ENCODE results near the gene TMEM237.
"Not testable (repeated sequence)": the region's sequence is repeated elsewhere in the genome, so short reads cannot be mapped to it uniquely, and the experiment has no call there.

TMEM237 gene, protein sequence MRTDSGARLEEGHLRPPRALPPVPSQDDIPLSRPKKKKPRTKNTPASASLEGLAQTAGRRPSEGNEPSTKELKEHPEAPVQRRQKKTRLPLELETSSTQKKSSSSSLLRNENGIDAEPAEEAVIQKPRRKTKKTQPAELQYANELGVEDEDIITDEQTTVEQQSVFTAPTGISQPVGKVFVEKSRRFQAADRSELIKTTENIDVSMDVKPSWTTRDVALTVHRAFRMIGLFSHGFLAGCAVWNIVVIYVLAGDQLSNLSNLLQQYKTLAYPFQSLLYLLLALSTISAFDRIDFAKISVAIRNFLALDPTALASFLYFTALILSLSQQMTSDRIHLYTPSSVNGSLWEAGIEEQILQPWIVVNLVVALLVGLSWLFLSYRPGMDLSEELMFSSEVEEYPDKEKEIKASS

DNA sequence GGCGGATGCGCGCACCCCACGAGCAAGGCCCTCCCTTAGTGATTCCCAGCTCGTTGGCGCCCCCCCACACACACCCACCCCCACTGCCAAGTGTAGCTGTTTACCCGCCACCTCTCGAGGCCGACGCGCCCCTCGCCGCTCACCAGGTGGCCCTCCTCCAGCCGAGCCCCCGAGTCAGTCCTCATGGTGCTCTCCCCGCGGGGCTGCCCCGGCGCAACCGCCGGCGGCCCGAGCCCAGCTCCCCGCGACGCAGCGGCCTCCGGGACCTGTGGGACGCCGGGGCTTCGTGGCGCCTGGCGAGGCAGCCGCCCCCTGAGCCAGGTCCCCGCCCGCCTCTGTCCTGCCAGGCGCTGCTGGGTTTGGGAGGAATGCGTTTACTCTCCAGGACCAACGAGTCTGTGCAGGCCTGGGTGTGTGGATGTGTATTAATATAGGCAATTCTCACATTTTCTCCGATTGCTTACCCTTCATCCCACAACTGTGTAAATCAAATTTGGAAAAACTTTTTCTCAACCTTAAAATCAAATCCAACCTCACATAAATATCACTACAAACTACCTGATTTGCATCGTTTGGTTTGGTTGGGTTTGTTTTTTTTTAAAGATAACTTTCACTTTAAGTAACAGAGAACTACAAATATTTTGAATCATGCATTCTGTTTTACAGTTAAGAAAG, at the start of gene TMEM237:
Gene TMEM237 (minus strand): TSS at position 288 of the 675 bp plus-strand sequence. CDS start 103 bp downstream, at position 185.
- peak; percentile 73 for DNase-seq (ENCODE audit: low spot score)

DNA sequence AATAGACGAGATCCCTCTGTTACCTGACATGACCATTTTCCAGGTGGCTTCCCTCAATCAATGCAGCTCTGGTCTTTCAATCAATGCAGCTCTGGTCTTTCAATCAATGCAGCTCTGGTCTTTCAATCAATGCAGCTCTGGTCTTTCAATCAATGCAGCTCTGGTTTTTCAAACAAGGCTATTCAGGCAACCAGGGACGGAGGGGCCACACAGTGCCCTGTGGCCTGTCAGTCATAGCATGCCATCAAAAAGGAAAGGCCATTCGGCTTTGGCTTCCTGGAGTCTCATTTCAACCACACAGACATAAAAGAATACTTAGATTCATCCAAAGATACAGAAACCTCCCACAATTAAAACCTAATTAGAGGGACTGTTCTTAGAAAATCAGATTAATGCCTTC, 41.9 kb upstream of the TMEM237 start:
- no peak for DNase-seq (ENCODE audit: low spot score)

DNA sequence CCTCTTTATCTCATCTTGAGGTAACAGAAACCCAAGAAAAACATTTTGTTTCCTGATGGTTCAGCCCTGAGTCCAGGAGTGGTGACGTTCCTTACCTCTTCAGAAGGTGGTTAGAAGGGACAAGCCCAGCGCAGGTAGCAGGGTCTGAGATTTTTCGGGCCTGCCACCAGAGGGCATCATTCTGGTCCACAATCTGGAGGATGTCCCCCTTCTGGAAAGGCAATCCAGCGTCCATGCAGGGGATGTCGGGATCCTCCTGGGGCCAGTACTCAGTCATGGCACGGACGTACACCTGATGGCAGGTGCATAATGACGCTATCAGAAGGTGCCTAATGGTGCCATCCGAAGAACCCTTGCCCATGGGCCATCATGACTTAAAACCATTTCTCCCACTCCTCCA, 37.4 kb upstream of the TMEM237 start:
- DNase-seq (ENCODE audit: low spot score), result peak; percentile 59

DNA sequence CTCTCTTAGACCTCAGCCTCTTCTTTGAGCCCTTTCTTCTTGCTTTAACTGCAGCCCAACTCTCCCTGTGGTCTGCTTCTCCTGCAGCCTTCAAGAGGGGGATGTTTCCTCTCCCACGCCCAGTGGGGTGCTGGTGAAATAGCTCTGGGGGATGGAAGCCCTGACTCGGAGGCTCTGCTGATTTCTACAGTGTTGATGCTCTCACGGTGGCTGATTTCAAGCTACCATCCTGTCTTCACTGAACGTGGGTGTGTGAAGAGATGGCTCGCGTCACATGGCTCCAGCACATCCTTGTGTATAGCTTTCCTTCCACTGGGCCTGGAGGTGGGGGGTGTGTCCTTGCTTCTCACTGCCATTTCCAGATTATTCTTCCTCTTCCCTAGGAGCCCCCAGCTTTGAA, 35.1 kb upstream of the TMEM237 start:
- DNase-seq (ENCODE audit: low spot score), result no peak

DNA sequence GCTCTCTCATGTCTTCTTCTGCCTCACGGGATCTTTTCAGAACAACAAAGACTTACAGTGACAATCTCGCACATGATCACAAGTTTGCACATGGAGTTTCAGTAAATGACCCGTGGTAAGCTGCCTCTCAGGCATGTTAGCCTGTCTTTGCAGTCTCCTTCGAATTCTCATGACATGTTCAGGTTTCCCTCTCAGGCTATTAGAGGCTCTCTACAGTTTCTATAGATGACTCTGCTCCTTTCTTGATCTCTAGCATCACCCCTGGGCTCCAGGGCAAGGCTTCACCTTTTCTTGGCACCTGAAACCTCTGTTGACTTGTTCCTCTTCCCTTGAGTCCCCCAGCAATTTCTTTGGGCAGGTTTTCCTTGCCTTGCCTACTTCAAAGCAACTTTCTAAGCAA, 32.2 kb upstream of the TMEM237 start:
- no peak for DNase-seq (ENCODE audit: low spot score)

DNA sequence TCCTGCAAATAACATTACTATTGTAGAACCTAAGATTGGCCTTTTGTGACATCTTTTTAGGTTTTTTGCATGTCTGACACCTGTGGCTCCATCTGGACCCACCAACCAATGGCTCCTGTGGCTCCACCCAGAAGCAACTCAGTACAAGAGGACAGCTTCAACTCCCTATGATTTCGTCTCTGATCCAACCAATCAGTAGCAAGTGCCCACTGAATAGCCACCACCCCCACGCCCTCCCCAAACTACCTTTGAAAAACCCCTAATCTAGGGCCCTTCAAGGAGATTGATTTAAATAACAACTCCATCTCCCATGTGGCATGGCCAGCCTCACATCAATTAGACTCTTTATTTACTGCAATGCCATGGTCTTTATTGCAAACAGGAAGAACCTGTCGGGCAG, 31.5 kb upstream of the TMEM237 start:
- DNase-seq (ENCODE audit: low spot score), result no peak

DNA sequence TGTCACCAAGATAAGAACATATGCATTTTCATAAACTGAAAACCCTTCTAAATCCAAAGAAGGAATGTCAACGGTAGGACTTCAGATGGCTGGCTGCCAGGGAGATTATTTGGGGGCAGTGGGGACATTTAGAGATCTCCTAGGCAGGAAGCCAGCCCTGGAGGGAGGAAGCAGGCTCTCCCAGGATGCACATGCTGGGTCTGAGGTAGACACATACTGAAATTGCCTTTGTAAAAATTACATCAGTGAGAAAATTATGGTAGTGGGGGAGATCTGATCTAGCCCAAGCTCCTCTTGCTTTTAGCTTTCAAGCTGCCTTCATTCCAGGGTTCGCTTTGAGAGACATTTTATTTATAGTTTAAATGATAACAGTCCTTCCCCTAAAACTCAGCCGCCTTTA, 31.0 kb upstream of the TMEM237 start:
- DNase-seq (ENCODE audit: low spot score), result no peak

DNA sequence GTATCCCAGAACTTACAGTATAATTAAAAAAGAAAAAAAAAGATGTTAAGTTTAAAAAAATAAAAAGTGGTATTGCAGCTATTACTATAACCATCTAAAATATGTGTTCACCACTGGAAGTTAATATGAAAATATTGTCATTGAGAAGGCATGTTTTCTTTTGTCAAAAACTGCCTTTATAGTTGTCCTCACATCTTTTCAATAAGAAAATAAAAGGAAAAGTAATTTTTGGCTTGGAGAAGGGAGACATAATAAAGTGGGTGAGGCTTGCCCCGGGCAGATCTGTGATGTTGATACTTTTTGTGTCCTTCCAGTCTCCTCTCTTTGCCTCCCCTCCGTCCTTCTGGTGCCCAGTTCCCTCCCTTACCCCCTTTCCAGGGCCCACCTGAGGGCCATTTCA, 30.2 kb upstream of the TMEM237 start:
- DNase-seq (ENCODE audit: low spot score), result no peak

DNA sequence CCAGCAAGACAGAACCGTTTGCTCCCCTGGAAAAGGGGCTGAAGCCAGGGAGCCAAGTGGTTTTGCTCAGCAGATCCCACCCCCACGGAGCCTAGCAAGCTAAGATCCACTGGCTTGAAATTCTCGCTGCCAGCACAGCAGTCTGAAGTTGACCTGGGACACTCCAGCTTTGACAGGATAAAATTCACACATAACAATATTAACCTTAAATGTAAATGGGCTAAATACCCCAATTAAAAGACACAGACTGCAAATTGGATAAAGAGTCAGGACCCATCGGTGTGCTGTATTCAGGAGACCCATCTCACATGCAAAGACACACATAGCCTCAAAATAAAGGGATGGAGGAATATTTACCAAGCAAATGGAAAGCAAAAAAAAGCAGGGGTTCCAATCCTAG, 27.9 kb upstream of the TMEM237 start:
- not testable (repeated sequence) for DNase-seq (ENCODE audit: low spot score)

DNA sequence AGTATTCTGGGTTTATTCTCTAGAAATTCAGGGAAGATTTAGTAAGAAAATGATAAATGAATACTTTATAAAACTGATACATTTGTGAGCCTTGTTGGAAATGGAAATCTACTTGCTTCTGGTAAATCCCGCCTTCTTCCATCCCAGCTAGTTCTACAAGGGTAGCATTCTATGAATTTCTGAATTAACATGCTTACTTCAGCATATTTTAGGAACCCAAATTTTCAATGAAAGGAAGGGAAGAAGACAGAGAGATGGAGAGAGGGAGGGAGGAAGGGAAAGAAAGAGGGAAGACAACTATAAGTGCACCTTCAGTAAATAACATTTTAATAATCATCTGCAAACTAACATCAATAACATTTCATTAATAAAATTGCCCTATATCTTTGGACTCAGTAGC, 26.6 kb upstream of the TMEM237 start:
- DNase-seq (ENCODE audit: low spot score), result no peak

DNA sequence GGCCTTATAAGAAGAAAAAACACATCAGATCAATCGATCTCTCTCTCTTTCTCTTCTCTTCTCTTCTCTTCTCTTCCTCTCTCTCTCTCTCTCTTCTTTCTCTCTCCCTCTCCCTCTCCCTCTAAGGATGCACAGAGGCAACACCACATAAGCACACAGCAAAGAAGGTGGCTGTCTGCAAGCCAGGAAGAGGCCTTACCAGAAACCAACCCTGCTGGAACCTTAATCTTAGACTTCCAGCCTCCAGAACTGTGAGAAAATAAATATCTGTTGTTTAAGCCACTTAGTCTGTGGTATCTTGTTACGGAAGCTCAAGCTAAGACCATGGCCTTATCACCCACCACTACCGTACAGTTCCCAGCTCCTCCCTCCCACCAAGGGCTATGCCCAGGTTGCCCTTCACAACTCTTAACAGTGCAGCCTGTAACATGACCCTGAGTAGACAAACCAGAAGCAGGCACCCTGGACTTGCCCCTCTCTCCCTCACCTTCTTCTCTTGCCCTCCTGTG, 25.2 kb upstream of the TMEM237 start:
- no peak for DNase-seq (ENCODE audit: low spot score)

DNA sequence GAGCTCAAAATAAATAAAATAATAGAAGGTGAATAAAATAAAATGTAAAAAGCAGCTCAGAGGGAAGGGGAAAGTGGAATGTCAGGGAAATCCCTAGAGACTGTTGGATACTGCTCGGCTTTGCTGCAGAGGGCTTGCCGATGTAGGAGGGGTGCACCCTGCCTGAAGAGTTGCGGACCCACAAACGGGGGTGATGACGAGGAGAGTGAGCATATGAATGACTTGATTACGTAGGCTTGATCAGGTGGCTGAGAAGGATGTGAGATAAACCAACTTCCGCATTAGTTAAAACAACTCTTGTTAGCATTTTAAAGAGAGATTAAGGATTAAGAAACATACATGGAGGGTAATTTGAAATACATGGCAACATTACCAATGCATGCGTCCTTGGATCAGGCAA, 21.0 kb upstream of the TMEM237 start:
- no peak for DNase-seq (ENCODE audit: low spot score)

DNA sequence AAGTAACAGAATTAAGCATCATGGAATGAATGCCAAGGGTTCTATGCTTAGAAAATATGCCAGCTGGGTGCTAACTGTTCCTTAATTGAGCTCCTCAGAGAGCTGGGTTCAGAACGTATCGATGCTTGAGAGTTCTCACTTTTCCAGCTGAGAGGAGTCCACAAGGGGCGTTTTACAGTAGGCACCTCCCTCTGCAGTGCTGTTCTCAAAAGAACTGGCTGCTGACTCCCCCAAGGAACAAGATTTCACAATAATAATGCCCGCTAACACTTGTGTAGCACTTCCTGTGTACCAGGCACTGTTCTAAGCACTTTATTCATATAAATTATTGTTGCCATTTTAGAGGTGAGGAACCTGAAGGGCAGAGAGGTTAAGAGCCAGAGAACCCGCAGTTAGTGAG, 18.1 kb upstream of the TMEM237 start:
- no peak for DNase-seq (ENCODE audit: low spot score)

DNA sequence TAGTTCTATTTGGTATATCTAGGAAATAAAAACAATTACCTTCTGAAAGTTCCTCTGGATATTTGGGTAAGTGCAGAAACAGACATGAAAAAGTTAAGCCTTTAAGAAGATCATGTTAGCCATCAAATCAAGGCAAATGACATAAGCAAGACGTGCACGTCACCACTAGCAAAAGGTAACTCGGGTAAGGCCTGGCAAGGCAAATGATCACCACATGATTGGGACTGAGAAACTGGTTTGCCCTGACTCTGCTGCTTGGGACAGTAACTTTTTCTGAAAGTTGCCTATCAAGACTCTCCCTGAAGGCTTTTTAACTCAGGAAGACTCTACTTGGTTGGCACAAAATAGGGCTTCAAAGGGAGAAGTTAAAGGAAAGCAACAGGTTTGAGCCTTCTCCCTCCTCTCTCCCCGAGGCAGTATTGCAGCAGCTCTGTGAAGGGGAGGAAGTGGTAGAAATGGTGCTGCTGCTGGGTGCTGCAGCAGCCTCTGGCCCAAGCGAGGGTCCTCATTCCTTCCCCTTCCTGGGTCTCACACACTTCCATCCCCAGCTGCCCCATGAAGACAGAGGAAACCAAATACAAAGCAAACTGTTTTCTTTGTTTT, 17.1 kb upstream of the TMEM237 start:
- no peak for DNase-seq (ENCODE audit: low spot score)

DNA sequence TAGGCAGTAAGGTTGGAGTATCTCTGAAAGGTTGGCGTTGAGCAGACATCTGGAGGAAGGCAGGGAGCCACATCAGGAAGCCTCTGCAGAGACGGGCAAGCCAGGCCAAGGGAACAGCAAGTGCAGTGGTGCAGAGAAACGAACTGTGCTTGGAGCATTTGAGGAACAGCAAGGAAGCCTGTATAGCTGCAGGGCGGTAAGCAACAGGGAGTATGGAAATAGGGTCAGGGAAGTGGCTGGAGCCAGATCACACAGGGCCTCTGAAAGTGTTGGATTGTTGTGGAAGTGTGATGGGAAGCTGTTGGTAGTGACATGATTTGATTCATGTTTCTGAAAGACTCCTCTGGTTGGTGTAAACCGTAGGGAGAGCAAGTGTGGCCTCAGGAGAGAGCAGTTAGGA, 13.4 kb upstream of the TMEM237 start:
- no peak for DNase-seq (ENCODE audit: low spot score)

DNA sequence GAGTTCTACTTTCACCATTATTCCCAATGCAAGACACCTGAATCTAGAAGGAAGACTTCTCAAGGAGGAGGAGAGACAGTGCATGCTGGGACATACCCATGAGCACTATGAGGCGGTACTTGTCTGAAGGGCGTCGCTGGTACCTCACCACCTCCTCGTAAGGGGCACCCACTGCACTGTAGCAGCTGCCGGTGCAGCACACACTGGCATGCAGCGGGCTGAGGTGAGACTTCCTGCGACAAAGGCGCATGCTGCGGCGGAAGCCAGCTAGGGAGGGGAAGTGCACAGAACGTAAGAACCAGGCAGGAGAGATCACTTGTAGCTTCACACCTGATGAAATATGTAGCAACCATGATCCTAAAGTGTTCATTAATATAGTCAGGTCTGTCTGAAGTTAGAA, 12.8 kb upstream of the TMEM237 start:
- DNase-seq (ENCODE audit: low spot score), result no peak

DNA sequence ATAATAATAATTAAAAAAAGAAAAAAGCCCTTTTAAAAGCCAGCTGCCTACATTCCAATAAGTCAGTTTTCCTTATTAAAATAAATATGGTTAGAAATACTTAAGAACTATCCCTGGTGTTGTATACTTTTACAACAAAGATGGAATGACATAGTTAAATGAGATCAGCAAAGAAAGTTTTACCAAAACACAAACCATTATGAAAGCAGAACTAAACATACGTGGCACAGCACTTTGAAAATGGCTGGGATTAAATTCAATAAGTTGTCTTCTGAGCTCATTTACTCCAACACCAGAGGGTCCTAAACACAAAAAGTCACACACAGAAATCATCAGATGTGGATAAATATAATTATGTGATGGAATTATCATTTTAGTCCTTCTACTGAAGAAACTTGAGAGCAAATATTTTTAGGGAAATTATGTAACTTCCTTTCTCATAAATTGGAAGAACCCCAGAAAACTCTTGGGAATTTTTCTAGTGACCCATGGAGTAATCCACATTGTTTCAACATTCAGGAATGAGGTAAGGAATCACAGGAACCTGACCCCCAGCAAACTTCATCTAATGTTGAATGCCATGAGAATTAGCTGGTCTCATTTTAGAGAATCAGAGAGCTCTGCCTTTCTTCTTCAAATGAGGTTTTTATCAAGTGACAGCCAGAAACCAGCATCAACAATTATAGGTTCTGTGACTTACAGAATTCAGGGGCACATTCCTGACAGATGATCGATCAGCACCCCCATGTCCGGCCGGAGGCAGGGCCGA, 11.5 kb upstream of the TMEM237 start:
- DNase-seq (ENCODE audit: low spot score), result no peak

DNA sequence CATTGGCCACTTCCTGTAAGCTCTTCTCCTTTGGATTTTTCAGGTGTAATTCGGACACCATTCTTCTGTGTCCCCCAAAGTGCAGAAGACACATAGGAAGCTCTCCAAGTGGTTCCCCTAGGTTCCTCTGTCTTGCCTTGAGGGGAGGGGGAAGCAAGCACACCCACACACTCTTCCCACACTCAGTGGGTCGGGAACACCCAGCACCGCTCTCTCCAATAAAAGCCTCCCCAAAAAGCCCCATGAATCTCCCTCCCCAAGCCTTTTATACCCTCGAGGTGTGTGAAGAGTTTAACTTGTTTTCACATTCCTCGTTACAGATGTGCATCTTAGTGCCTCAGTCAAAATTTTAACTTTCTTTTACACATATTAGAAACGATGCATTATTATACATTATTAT, 9.9 kb upstream of the TMEM237 start:
- DNase-seq (ENCODE audit: low spot score), result no peak

DNA sequence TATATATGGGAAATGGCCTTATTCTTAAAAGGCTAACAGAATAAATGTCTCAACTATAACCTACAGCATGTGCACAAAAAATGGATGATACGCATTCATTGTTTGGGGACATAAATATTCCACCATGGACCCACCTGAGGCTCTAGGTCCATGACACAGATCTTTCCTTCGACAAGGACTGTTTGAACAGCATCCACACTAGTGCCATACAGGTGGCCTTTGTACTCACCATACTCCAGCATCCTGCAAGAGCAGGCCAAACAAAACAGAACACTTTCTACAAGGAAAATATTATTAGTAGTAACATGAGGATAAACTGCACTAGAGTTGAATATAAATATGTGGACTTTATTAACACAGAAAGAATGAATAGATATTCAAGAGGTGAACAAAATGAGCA, 6.1 kb upstream of the TMEM237 start:
- DNase-seq (ENCODE audit: low spot score), result no peak

DNA sequence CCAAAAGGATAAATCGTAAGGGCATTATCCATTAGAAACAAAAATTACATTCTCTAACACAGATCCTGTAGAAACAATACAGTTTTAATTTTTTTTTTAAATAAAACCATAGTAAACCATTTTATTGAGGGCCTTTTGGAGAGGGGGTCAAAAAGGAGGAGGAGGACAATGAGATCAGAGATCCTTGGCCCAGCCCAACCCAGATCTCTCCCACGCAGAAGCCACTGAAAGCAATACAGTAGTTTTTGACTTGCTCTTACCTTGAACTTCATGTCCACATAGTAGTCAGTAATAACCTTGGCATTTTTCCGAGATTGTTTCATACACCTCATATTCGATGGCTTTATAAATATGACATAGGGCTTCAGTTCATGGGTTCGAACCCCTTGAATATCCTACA, 4.1 kb upstream of the TMEM237 start:
- no peak for DNase-seq (ENCODE audit: low spot score)

DNA sequence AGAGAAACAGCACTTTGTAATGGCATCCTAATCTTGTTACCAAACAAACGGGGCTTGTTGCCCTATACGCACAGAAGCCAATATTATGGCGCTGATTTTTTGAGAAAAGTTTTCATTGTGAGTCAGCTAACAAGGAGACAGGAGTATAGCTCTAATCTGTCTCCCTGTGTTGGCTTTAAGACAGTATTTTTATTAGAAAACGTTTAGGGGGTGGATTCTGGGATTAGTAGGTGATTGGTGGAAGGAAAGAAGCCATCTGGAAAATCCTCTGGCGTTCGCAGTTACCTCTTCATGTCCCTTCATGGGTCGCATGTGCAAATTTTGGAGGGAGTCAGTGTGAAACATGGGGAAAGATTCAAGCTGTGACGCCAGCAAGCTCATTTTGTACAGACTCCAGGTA, 698 bp upstream of the TMEM237 start:
- peak; percentile 41 for DNase-seq (ENCODE audit: low spot score)

DNA sequence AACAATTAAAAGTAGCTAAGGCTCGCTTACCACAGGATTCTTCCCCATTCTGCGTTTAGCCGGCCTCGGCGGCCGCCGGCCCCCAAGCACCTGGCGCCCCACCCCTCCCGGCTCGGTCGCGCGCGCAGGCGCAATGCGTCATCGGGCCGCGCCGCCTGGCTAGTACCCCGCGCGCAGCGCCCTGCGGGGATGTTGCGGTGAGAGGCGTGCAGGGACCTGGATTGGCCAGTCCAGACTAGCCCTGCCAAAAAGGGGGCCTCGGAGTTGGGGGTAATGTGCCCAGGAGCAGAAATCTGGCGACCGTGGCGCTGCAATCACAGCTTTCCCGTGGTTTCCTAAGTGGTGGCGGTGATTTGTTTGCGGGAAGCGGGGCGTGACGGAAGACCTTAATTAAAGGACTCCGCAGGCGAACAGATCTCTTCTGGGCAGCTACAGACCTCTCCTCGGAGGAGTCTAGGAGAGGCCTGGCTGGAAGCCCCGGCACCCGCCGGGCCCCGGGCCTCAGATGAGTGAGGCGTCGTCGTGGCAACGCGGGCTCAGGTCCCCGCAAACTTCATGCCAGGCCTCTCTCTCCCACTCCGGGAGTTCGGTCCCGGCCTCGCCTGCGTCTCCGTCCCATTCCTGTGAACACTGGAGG, 606 bp downstream of the TMEM237 start:
- peak; percentile 95 for DNase-seq (ENCODE audit: low spot score)
